ENCODE data around the gene INPP5E. TPM values are rescaled to one million over a fixed set of nuclear protein-coding genes. Genes with fewer than 3 reads are reported as not detected.
A peak's percentile ranks its signal among the peaks of the same experiment; 100 is the strongest.

Gene INPP5E
- polyA plus RNA-seq (ENCODE audit: insufficient read depth in 1 of 5, insufficient read length in 5 of 5, low replicate concordance in 1 of 5), result 10 to 100 TPM in 4 of 5 donors, 1 to 10 TPM in 1; 9.5 to 19.7 (median 14.6) TPM
- long read RNA-seq, donor 1, full-length matches to known transcripts, result 6 of 6 reads
- long read RNA-seq, donor 1, partial matches to known transcripts, result 0 of 6 reads
- long read RNA-seq, donor 1, other reads (novel, unspliced or antisense), result 0 of 6 reads
- long read RNA-seq, donor 2, full-length matches to known transcripts, result 2 of 2 reads
- long read RNA-seq, donor 2, partial matches to known transcripts, result 0 of 2 reads
- long read RNA-seq, donor 2, other reads (novel, unspliced or antisense), result 0 of 2 reads
- long read RNA-seq, donor 3, full-length matches to known transcripts, result 10 of 10 reads
- long read RNA-seq, donor 3, partial matches to known transcripts, result 0 of 10 reads
- long read RNA-seq, donor 3, other reads (novel, unspliced or antisense), result 0 of 10 reads
- long read RNA-seq, donor 4, full-length matches to known transcripts, result 2 of 2 reads
- long read RNA-seq, donor 4, partial matches to known transcripts, result 0 of 2 reads
- long read RNA-seq, donor 4, other reads (novel, unspliced or antisense), result 0 of 2 reads
- long read RNA-seq, donor 5, full-length matches to known transcripts, result 2 of 8 reads
- long read RNA-seq, donor 5, partial matches to known transcripts, result 6 of 8 reads
- long read RNA-seq, donor 5, other reads (novel, unspliced or antisense), result 0 of 8 reads
- long read RNA-seq, donor 6, full-length matches to known transcripts, result 9 of 9 reads
- long read RNA-seq, donor 6, partial matches to known transcripts, result 0 of 9 reads
- long read RNA-seq, donor 6, other reads (novel, unspliced or antisense), result 0 of 9 reads
- long read RNA-seq, donor 7, full-length matches to known transcripts, result 8 of 8 reads
- long read RNA-seq, donor 7, partial matches to known transcripts, result 0 of 8 reads
- long read RNA-seq, donor 7, other reads (novel, unspliced or antisense), result 0 of 8 reads
- long read RNA-seq, donor 8, full-length matches to known transcripts, result 3 of 3 reads
- long read RNA-seq, donor 8, partial matches to known transcripts, result 0 of 3 reads
- long read RNA-seq, donor 8, other reads (novel, unspliced or antisense), result 0 of 3 reads

- peak; percentile 58 to 70 for DNase-seq
Measured at GRCh38 chr9:136439481-136440408, at the start of gene INPP5E. TSS of gene INPP5E (minus strand) at chr9:136439845. CDS start at chr9:136439419, 426 bp downstream.

GRCh38 chr9:136488247-136489214 lies 48.9 kb upstream of the INPP5E start:
- DNase-seq, result peak; percentile 25 to 40

- no peak for DNase-seq
Measured at GRCh38 chr9:136487672-136488071, 48.0 kb upstream of the INPP5E start.

- no peak for DNase-seq
Measured at GRCh38 chr9:136486823-136487620, 47.4 kb upstream of the INPP5E start.

- DNase-seq, result no peak
Measured at GRCh38 chr9:136486131-136486530, 46.5 kb upstream of the INPP5E start.

- DNase-seq, result peak; percentile 59 to 79
Measured at GRCh38 chr9:136485049-136486045, 45.7 kb upstream of the INPP5E start.

- peak; percentile 7 to 14 for DNase-seq
Measured at GRCh38 chr9:136484153-136485048, 44.8 kb upstream of the INPP5E start.

- DNase-seq, result peak; percentile 93 to 96
Measured at GRCh38 chr9:136483589-136484152, 44.0 kb upstream of the INPP5E start.

- DNase-seq, result peak; percentile 99
Measured at GRCh38 chr9:136482793-136483588, 43.3 kb upstream of the INPP5E start, which contains the start of gene SEC16A. TSS of gene SEC16A (minus strand) at chr9:136483040. CDS start at chr9:136477615, 5,425 bp downstream.

- DNase-seq, result peak; percentile 46 to 55
Measured at GRCh38 chr9:136482046-136482792, 42.6 kb upstream of the INPP5E start.

GRCh38 chr9:136481558-136481957 lies 41.9 kb upstream of the INPP5E start:
- DNase-seq, result no peak

GRCh38 chr9:136476369-136477150 lies 36.9 kb upstream of the INPP5E start:
- no peak for DNase-seq

Data from right lung (tissue), 10 donors.